ENCODE results near the gene OR10X1.

DNA sequence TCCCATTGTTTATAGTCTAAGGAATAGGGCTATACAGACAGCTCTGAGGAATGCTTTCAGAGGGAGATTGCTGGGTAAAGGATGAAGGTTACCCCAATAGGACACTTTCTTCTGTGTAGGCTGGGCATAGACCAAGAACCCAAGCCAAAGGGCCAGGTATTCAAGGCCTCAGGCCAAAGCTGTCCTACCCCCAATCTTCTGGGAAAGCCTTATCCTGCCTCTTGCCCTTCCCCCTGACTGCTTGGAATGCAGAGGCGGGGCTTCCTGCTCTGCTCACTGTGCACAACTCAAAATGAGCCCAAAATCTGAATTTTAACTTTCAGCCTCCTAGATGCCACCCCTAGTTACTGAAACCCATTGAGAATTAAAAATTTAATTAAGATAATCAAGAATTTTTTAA is 27.6 kb upstream of the OR10X1 start:
- TF ChIP-seq, protein P1, sequence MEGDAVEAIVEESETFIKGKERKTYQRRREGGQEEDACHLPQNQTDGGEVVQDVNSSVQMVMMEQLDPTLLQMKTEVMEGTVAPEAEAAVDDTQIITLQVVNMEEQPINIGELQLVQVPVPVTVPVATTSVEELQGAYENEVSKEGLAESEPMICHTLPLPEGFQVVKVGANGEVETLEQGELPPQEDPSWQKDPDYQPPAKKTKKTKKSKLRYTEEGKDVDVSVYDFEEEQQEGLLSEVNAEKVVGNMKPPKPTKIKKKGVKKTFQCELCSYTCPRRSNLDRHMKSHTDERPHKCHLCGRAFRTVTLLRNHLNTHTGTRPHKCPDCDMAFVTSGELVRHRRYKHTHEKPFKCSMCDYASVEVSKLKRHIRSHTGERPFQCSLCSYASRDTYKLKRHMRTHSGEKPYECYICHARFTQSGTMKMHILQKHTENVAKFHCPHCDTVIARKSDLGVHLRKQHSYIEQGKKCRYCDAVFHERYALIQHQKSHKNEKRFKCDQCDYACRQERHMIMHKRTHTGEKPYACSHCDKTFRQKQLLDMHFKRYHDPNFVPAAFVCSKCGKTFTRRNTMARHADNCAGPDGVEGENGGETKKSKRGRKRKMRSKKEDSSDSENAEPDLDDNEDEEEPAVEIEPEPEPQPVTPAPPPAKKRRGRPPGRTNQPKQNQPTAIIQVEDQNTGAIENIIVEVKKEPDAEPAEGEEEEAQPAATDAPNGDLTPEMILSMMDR (IDR thresholded peaks at IDR 0.05): no peak
- no peak for TF ChIP-seq ZFX (IDR thresholded peaks at IDR 0.05; ENCODE audit: borderline replicate concordance)

All from 22Rv1 (cell line).